ENCODE results near the gene EHD4.

The EHD4 gene

DNA sequence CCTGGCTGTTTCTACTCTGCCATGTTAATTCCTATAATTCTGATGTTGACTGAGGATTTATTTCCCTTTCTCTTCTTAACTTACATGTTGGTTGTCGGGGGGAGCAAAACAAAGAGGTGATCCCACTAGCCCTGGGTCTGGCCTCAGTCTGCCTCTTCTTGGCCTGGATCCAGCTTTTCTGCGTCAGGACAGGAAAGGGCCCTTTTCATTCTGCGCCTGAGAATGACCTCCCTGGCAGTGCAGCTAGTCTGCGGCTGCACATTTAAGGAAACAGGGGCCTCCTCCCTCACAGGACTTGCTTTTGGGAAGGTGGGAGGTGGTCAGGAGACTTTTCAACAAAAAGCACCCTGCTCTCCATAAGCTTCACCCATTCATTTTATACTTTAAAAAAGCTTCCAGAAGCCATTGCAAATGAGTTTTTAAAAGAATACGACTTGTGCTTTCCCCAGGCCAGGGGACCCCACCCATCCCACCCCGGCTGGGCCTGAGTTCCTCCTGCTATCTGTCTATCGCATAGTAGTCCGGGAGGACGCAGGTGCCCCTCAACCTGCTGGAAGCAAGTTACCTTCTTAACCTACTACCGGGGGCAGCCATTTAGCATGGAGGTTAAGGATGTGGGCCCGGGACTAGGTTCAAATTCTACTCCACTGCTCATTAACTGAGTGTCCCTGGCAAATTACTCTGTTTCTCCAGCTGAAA, 21.3 kb upstream of the EHD4 start:
- TF ChIP-seq, protein P1, sequence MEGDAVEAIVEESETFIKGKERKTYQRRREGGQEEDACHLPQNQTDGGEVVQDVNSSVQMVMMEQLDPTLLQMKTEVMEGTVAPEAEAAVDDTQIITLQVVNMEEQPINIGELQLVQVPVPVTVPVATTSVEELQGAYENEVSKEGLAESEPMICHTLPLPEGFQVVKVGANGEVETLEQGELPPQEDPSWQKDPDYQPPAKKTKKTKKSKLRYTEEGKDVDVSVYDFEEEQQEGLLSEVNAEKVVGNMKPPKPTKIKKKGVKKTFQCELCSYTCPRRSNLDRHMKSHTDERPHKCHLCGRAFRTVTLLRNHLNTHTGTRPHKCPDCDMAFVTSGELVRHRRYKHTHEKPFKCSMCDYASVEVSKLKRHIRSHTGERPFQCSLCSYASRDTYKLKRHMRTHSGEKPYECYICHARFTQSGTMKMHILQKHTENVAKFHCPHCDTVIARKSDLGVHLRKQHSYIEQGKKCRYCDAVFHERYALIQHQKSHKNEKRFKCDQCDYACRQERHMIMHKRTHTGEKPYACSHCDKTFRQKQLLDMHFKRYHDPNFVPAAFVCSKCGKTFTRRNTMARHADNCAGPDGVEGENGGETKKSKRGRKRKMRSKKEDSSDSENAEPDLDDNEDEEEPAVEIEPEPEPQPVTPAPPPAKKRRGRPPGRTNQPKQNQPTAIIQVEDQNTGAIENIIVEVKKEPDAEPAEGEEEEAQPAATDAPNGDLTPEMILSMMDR (IDR thresholded peaks at IDR 0.05), result no peak

DNA sequence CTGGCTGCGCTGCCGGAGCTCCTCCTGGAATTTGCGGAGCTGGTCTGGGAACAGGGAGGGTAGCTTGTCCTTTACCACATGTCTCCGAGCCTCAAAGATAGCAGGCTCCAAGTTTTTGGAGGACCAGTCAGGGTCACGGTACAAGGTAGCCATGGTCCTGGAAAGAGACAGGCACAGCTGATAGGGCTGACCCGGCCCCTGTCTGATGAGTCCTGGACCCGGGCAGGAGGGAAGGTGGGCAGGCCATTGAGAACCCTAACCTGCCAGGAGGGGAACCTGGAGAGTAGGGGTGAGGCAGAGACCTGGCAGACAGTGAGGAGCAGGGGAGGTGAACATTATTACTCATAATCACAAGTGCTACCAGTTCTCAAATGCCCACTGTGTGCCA, 20.4 kb upstream of the EHD4 start:
- TF ChIP-seq, protein P1 (IDR thresholded peaks at IDR 0.05), result no peak

DNA sequence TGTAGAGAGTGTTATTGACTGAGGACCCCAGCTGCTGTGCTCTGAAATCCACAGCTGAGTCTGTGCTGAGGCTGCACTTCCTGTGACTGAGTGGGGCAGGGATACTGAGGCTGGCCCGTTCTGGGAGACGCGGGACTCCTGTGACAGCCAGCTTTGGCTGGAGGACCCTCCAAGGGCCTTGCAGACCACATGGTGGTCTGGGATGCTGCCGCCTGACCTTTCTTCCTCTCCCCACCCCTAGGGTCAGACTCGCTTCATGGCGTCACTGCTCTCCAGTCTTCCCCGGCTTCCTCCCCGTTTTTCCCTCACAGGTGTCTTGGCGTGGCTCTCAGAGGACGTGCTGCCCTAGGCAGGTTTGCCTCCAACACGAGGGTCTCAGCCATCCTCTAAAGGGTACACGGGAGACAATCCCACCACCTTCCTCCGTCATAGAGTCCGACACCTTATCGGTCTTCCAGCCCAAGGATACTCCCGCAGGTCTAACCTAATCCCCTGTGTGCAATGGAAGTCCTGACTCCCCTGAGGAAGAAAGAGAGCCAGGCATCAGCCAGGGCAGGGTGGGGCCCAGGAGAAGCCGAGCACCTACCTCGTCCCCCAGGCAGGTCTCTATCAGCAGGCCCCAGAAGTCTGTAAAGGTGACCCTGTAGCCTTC, 19.9 kb upstream of the EHD4 start:
- TF ChIP-seq, protein P1 (IDR thresholded peaks at IDR 0.05), result no peak

- TF ChIP-seq, protein P1 (IDR thresholded peaks at IDR 0.05), result no peak
These were observed 18.3 kb upstream of the EHD4 start for GRCh38 chr15:41990691-41991090.

GRCh38 chr15:41990243-41990605, 17.9 kb upstream of the EHD4 start:
- TF ChIP-seq, protein P1 (IDR thresholded peaks at IDR 0.05), result no peak

DNA sequence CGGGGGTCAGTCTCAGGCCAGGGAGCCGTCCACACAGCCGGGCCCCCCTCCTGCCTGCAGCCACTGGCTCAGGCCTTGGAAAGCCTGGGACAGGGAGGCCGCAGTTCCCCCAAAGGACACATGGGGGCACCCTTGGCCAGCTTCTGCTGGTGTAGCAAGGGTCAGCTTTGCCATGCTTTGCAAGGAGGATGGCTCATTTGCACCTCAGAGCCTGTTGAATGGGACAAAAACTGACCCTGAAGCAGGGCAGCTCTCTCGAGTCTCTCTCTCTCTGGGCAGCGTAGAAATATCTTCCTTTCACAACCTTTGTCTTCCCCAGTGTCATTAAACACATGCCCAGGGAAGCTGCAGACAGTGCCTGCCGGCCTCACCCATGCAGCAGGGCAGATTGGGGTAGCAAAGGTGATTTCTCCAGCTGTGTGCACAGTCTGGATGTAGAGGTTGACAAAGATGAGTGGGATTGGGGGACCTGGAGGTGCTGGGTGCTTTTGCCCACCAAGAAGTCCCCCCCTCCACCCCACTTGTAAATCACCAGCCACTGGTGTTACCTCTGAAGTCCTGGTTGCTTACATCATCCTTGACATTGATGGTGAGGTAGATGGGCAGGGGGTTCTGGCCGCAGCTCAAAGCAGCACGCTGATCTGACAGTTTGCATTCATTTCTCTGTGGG, 17.4 kb upstream of the EHD4 start:
- TF ChIP-seq, protein P1 (IDR thresholded peaks at IDR 0.05), result peak; percentile 96

GRCh38 chr15:41988896-41989572, 16.7 kb upstream of the EHD4 start:
- TF ChIP-seq, protein P1 (IDR thresholded peaks at IDR 0.05), result no peak

Measured in LNCAP (cell line).